WERI-Rb-1 (cell line): ENCODE measurements around the gene HAAO.

ENCODE experiments used
- DNase-seq: peaks from one replicate; pipeline ENCODE4 v3.0.0-alpha.2; 2020
- H3K27ac ChIP-seq: fragments of 250-450 bp; sonication (Bioruptor Pico); 2 replicates; pipeline ENCODE4 v1.5.1; 2020; ENCODE audit warnings: mild to moderate bottlenecking, moderate library complexity
- H3K27me3 ChIP-seq: fragments of 250-450 bp; sonication (Bioruptor Pico); 2 replicates; pipeline ENCODE4 v1.5.1; 2021; ENCODE audit warnings: mild to moderate bottlenecking, low read depth, moderate library complexity; ENCODE audit not compliant: insufficient read depth, severe bottlenecking
- H3K36me3 ChIP-seq: fragments of 250-450 bp; sonication (Bioruptor Pico); 2 replicates; pipeline ENCODE4 v1.5.1; 2020; ENCODE audit warnings: mild to moderate bottlenecking, moderate library complexity
- H3K4me3 ChIP-seq: 2 replicates; pipeline ENCODE4 v1.5.1; 2011; ENCODE audit warnings: low read depth, mild to moderate bottlenecking, control low read depth, low read length
- H3K9me3 ChIP-seq: fragments of 250-450 bp; sonication (Bioruptor Pico); 2 replicates; pipeline ENCODE4 v1.5.1; 2021; ENCODE audit warnings: mild to moderate bottlenecking, moderate library complexity; ENCODE audit not compliant: severe bottlenecking
- CTCF ChIP-seq: IDR thresholded peaks from 2 replicates; pipeline ENCODE4 v1.5.1; 2011; ENCODE audit warnings: low read depth, mild to moderate bottlenecking, control low read depth, inconsistent platforms, low read length

Gene HAAO

GRCh38 chr2:42722320-42723190, 69.8 kb downstream of the HAAO start:
- no peak for TF ChIP-seq CTCF
- H3K36me3 ChIP-seq = no peaks in the 10 kb centered on the region
- no peak overlapping the region for H3K4me3 ChIP-seq
- H3K27me3 ChIP-seq = no peaks in the 10 kb centered on the region
- H3K9me3 ChIP-seq = no peaks in the 10 kb centered on the region
- H3K27ac ChIP-seq = no peak overlapping the region
- DNase-seq = no peak

- Histone ChIP-seq H3K27ac (no peak overlapping the region), H3K9me3 (no peaks in the 10 kb centered on the region), H3K4me3 (no peak overlapping the region), H3K27me3 (no peaks in the 10 kb centered on the region), H3K36me3 (no peaks in the 10 kb centered on the region)
- no peak for DNase-seq
- TF ChIP-seq CTCF = no peak
Measured at GRCh38 chr2:42721898-42722297, 70.5 kb downstream of the HAAO start.
